Ramos (cell line): ENCODE measurements around the gene BLTP2.

Experiments
- in situ Hi-C: fragments of 300-500 bp; cut with MboI; formaldehyde crosslinking; loops from one replicate; pipeline ENCODE4 v1.14.3; 2022; ENCODE audit warnings: low sequenced_read_pairs; ENCODE audit not compliant: unreplicated experiment

BLTP2 gene

DNA sequence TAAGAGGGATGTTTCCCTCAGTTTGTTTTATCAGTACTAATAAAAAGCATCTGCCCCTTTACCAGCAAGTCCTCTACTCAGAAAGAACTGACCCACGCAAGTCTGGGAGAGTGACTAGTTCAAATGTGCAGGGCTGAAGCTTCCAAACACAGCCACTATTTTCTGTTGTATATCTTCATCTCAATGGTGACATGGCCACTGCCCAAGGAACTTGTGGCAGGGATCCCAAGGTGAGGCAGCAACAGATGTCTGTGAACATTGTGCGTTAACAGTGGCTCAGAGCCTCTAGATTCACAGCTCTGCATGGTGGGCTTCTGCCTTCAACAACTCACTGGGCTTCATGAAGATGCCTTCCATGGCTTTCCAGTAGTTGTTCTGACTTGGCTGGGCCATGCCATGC lies 3.7 kb upstream of the BLTP2 start:
- in situ Hi-C loops = no loop called here

DNA sequence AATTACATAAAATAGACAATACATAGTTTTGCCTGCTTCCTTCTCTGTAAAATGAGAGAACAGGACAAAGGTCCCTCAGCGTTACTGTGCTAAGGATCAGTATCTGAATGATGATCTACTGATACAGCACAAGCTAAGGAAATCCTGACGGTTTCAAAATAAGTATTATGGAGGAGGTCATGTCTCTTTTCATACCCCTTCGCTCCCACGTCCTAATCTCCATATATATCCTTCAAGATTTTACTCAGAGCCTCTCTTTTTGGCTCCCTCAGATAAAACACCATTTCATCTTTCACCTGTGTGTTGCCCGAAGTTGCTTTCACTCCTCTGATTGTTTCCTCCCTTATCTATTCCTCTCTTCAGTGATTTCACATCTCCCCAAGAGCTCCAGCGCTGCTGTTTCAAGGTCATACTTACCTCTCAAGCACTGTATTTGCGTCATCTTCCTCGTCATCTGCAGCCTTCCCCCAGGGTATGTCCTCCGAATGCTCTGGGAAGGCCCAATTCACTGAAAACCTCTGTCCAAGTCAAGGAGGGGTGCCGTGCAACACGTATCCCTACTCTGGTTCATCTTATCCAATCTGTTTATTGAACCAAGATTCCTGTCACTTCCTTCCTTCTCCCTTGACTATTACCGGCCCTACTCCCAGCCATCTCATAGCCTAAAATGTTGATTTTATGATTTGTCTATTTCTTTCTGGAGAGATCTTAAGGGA lies 1.2 kb upstream of the BLTP2 start:
- in situ Hi-C loops = no loop called here

DNA sequence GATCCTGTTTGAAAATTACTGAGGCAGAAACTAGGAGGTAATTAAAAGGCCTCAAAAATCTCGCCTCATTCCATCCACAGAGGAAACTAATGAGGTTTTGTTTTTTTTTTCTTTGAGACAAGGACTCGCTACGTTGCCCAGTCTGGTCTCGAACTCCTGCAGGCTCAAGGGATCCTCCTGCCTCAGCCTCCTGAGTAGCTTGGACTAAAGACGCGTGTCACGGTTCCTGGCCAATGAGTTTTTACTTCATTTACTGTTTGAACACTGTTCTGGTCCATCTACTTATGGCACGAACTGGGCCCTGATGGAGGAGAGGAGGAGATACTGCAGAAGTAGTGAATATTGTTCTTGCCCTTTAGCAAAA lies 600 bp upstream of the BLTP2 start:
- in situ Hi-C loops = no loop called here

DNA sequence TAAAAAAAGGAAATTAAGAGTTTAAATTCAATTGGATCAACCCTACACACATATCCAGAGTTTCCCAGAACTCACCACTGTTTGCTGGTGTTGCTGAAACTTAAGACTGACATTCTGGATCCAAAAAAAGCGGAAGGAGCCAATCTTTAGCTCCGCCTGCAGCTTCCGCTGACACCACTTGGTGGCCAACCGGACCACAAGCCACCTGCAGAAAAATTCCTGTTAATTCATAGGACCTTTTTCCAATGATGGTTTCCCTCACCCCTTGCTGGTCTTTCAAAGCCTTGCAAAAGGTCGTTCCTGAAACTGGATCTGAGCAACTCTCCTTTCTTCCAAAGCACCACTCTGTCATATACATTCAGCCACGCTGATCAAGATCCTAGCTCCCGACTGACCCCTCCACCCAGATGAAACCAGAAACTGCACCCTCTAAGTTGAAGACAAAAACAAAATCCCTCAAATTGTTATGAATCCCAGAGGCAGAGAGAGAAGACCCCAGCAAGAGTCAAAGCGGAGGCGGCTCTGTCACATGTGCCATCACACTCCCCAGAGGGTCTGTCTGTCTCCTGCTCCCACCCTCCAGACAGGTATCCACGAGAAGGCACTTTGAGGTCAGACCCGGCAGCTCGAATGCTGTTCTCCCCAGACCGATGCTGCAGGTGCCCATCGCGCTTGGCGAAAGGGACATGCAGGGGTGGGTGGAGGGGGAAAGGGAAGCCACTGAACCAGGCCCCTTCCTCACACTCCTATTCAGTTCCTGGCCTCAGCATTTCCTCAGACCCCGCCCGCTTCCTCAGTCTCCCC lies 773 bp downstream of the BLTP2 start:
- in situ Hi-C loops = no loop called here

DNA sequence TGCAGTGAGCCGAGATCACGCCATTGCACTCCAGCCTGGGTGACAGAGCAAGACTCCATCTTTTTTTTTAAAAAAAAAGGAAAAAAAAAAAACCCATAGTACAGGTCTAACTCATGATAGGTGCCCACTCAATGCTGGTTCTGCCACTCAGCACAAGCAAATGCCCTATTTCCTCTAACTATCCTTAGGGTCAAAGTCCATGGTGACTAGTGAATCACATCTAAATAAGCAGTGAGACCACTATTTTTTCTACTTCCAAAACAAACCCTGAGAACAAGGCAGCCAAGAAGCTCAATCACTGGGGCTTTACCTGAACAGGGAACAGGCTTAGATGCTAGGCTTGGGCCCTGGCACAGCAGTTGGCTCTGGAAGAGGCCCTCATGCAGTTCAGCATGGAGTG lies 3.4 kb downstream of the BLTP2 start:
- in situ Hi-C loops = no loop called here

DNA sequence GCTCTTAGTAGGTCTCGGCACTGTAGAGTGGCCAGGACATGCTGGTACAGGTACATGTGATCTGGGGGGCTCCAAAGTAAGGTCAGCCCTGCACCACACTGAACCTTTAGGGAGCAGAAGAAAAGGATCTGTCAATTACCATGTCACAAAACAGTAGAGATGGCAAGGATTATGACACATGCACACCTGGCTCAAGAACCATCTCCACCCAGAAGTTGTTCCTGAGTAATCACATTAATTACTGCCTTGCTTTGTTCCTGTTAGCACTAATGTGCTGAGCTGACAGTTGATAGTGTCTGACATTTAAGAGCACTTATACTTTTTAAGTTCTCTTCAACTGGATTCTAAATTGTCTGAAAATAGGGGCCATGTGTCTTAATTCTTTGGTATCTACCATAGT lies 9.5 kb downstream of the BLTP2 start:
- in situ Hi-C loops = no loop called here

DNA sequence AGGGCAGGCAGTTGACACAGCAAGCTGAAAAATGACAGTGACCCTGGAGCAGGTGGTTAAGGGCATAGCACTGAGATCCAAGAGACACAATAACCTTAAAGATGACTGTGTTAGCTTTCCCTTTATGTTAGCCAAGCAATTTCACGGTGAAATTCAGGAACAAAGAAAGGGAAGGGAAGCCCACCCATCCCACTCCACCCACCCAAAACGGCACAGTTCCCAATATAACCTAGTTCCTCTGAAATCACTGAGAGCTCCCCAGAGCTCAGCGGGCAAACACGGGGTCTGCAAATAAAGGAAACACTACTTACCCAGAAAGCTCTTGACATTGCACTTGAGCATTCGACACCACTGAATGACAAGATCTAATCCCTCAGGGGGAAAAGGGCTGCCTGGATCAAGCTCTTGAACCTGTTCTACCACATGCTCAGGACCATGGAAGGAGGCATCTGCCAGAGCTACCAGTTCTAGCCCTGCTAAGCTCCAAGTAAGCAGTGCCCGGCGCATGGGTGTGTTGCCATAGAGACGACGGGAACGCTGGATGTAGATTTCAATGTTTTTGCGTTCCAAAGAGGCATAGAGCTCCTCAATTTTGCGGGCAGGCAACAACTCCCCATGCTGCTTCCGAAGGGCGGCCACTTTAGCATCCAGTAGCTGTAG lies 10.6 kb downstream of the BLTP2 start:
- in situ Hi-C loops = no loop called here

DNA sequence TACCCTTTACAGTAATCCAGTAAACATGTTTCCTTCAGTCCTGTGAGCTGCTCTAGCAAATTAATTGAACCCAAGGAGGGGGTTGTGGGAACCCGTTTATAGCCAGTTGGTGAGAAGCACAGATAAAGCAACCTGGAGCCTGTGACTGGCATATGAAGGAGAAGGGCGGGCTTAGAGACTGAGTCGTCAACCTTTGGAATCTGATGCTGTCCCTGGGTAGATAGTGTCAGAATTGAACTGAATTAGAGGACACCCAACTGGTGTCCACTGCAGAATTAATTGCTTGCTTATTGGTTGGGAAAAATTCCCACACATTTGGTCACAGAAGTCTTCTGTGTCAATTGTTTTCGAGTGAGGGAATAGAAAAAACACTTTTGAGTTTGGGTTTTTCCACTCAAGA lies 18.1 kb downstream of the BLTP2 start:
- in situ Hi-C loops = no loop called here

DNA sequence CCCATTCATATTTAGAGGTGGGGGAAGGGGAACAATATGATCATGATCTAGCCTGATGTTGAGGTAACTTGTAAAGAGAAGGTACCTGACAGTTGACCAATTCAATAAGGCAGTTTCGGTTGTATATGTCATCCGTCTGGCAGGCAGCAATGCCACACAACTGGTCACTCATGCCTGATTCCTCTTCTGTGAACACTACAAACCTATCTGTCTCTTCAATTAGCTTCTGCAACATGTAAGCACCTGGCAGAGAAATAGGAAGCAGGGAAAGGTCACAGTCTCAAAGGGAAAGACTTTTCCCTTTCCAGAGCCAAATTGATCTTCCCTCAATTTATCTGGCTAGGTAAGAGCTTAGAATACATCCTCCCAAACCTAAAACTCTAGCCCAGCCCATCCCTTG lies 20.8 kb downstream of the BLTP2 start:
- in situ Hi-C loops = no loop called here

DNA sequence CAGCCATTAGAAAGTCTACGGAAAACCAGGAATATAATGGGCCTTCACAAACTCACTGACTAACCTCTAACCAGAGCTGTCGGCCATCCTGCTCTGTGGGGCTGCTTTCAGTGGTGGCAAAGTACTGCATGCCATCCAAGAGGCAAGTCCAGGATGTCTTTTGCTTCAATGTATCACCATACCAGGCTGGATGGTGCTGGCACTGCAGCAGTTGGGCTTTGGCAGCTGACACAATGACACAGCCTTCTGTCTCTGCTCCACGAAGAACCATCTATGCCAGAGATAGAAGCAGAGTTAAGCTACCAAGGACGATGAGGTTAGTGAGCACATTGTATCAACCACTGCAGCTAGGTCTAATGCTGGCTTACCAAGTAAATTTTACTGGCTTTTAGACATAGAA lies 21.3 kb downstream of the BLTP2 start:
- in situ Hi-C loops = no loop called here

DNA sequence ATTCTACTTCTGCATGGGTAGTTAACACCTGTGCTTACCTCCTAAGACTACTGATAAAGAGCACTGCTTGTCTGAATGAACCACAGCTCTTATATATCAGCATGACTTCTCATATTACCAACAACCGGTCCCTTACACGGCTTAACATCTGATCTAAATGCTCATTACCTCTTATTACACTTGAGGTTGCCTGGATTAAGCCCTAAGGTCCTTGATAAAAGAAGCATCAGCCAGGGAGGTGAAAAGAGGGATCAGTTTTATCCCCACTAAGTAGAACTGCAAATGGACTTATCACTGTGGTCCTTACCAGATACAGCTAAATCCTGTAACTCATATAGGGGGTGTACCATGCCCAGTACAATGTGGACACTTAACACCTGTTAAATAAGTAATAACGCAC lies 22.8 kb downstream of the BLTP2 start:
- in situ Hi-C loops = no loop called here

DNA sequence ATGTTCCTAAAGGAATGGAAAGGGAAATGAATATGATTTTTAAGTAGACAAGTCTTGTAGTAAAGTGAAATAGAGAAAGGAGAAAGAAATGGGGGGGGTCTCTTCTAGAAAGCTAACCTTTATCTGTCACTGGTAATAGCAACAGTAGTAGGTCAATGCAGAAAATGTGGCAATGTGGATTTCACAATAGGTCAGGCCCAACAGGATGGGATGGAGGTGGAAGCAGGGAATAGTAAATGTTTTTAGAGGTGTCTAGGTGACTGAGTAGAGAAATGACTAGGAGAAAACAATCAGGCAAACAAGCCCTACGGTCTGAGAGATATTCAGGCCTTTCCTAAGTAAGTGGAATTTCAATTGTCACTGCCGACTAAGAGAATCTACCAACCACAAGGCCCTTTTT lies 24.9 kb downstream of the BLTP2 start:
- in situ Hi-C loops = no loop called here

DNA sequence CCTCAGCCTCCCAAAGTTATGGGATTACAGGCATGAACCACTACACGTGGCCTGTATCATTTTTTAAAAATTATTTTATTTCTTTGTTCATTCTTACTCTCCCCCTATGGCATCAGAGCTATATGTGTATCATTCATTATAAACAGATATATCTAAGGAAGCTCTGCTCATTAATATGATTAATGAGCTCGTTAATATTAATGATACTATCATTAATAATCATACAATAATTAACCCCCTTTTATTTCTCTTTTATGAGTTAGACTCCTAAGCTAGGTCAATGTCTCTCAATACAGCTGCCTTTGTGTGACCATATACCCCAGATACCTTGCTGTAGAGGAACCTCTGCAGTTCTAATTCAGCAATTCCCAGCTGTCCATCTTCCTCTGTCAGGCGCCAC lies 26.5 kb downstream of the BLTP2 start:
- in situ Hi-C loops = no loop called here

DNA sequence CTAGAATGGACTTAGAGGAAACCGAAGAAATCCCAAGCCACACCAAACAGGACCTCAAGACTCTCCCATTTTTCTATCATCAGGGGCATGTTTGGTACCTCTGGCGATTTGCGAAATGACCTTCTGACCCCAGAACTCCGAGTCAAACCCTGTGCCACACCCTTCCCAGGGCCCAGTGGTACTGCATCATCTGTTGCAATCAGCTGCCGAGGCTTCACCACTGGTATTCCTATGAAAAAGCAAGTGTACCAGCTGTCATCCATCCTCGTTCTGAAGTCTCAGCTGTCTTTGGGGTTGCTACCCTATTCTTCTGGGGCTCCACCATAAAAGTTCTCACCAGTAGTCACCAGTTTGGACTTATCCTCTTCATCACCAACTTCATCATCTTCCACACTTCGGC lies 28.7 kb downstream of the BLTP2 start:
- in situ Hi-C loops = no loop called here

DNA sequence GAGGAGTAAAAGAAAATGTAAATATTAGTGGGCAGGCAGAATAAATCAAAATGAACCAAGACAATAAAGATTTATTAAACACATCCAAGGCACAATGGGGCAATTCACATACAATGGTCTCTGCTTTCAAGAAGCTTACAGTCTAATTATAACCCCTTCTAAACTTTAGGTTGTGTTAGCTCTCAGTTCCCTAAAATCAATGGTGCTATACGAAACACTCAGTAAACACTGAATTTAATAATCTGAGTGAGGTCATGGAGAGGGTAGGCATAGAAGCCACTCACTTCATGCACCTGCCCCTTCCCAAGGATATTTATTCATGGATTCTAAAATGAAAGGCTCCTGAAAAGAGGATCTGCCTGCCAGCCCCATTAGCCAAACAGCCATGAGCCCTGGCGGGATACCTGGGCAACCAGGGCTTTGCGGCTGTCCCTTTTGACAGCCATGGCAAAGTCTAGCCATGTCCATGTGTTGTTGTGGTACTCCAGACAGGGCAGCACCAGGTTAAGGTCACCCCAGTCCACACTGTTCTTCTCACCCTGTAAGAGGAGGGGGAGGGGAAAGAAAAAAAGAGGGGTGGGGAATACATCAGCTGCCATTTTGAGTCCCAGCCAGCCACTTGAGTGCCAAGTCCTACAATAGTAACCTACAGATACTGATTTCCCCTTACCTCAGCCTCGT lies 29.6 kb downstream of the BLTP2 start:
- in situ Hi-C loops = no loop called here

DNA sequence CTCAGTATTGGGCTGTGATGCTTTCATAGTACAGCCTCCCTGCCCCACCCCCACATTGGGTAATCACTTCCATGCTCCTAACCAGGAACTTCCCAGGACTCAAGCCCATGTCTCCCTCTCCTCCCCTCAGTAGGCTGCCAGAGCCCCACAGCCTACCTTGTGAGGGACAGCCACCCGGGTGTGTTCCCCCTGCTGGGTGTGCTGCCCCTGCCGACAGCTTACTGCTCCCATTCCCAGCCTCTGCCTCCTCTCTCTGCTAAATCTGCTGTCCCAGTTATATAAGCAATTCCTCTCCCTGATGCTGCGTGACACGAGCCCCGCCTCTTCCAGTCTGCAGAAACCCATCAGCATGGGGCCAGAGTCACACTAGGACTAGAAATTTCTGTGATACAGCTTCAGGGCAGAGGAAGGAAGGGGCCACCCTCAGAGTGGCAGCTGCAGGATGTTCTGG lies 31.0 kb downstream of the BLTP2 start, which contains the start of gene RSKR:
TSS of gene RSKR (minus strand) at position 255 of the 451 bp plus-strand sequence. CDS start at position 231, 24 bp downstream.
- in situ Hi-C loops = loop anchor here (5.0 kb wide), 1 partner anchor 117 kb away; no protein-coding TSS in a partner anchor

DNA sequence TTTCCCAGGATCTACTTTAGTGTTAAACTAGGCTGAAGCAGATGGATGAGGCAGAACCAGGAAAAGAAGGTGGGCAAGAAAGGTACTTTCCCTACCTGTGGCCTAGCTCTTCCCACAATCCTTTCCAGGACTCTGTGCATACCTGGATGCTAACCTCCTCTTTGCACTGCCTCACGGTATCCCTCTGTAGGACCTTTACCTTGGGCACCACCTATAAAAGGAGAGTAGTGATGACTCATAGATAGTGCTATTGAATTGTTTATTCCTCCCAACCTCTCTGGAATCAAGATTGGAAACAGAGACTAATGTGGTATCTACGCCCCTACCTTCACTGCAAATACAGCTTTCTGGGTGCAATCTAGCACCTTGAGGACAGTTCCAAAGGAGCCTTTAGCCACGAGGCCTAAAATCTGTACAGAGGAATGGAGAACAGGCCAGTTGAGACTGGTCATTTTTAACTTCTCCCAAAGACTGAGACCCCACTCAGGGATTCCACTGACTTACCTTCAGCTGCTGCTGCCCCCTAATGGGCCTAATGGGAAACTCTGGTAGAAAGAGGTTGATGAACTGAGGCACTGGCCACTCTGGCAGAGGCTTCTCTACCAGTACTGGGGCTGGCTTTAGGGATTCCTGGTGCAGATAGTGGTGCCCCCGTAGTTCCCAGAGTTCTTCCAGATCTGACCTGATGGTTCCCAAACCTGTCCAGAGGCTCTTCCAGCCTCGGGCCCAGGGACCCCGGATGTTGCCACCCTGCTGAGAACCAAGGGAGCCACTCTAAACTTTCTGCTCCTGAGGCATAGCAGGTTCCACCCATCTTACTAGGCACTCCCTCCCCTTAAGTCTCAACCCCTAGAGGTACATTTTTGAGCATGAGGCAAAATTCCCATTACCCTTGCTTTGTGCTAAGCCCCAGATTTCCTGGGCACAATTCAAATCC lies 31.8 kb downstream of the BLTP2 start:
- in situ Hi-C loops = loop anchor here (5.0 kb wide), 1 partner anchor 116 kb away; no protein-coding TSS in a partner anchor

DNA sequence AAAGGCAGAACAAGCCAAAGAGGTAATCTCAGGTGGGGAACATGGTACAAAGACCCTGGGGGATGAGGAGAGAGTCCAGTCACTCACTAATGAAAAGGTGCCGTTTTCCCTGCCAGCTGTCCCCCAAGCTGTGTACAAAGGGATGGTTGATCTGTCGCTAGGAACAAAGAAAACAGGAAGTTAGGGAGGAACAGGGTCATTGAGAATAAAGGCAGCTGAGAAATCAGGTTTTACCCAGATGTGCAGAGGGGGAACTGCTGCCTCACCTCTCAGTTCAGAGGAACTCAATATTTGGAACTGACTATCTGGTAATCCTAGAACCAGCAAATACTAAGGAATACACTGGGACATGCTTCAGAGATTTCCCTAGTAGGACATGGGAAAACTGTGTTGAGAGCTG lies 32.4 kb downstream of the BLTP2 start:
- in situ Hi-C loops = loop anchor here (5.0 kb wide), 1 partner anchor 115 kb away; no protein-coding TSS in a partner anchor

DNA sequence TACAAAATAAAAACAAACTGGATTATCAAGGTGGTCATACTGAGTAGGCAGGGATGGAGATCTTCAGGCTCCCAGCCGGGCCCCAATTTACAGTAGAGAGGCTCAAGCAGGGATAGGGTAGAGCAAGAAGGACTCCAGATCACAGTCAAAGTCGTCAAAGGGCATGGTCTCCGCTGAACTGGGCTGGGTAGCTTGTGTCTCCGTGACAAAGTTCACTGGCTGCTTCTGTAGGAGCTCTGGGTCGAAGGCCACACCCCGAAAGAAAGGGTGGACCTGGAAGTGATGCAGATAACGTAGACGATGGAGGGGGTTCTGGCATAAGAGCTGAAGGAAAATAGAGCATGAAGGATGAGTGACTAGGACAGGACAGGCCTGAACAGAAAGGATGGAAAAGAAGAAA lies 34.6 kb downstream of the BLTP2 start:
- in situ Hi-C loops = loop anchor here (5.0 kb wide), 1 partner anchor 113 kb away; no protein-coding TSS in a partner anchor
